CD4-positive, alpha-beta T cell treated with Interleukin-4 for 1 hour (primary cell): ENCODE data around the gene RBBP8NL.

Source experiments
- DNase-seq, 2 donors: peaks; one replicate each; pipeline ENCODE4 v3.0.0-alpha.2; 2020 to 2022

The RBBP8NL gene

DNA sequence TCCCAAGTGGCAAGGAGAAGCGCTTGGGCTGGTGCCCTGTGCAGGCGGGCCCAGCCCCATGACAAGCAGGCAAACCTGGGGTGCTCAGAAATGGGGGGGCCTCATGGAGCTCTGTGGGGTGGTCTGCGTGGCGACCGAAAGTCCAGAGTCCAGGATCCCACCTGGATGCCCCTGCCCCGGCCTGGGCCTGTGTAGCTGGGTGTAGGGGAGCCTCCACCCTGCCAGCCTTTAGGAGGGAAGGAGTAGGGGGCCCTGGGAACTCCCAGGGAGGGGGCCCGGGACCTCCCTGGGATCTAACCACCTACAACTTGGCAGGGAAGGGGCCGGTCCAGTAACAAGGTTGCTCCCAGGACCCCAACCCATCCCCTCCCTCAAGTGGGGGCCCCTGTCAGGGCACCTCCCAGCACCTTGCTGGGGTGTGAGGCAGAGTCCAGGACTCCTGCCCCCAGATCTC lies 55.7 kb downstream of the RBBP8NL start:
- no peak for DNase-seq

DNA sequence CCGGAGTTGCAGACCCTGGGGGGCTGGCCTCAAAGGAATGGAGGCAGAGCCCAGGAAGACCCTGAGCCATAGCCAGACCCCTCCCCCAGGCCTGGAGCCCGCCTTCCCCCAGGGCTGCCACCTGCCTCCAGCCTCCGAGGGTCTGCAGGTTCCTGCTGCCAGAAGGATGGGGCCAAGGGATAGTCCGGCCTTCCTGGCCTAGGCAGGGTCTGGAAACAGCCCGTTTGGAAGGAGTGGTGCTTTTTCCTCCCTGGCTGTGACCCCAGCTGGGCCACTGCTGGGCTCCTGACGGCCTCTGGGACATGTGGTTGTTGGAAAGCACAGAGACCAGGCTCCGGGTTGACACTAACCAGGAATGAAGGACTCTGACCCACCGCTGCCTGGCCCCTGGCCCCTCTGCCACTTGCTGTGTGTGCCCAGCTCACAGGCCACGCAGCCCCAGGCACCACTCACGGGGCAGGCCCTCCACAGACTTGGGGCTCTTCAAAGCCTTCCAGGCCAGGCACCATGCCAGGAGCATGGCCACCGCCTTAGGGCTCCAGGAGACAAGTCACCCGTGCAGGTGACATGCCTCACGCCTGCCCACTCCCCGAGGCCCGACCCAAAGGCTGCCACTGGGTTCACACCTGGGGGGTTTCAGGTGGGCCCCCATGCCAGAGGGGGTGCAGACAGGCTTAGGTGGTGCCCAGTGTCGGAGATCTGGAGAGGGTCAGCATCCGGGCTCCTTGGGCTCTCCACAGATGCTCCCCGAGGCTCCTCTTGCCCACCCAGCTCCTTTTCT lies 56.3 kb downstream of the RBBP8NL start:
- no peak for DNase-seq

DNA sequence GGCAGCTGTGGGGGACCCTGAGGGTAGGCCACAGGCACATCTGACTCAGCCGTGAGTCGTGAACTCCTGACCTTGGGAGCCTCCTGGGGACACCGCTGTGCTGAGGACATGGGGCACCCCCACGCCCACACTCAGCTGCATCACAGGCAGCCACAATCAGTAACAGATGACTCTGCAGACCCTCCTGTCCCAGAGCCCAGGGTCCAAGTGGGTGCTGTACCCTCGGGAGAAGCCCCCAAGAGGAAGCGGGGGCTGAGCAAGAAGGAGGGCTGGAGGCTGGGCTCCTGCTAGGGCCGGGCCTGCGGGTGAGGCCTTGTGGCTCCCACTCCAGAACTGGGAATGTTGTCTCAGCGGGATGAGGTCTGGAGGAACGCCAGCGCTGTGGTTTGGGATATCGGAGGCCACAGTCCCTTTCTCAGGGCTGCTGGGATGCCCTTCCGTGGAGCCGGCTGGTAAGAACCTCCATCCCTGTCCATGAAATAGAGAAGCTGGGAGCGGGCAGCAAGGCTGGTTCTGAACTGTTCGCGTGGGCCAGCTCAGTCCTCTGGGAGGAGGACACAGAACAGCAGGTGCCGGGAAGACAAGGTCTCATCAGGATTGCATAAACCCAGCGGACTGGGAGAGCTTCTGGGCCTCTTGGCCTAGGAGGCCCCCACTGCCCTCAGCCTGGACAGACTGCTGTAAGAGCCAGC lies 57.1 kb downstream of the RBBP8NL start:
- no peak for DNase-seq

DNA sequence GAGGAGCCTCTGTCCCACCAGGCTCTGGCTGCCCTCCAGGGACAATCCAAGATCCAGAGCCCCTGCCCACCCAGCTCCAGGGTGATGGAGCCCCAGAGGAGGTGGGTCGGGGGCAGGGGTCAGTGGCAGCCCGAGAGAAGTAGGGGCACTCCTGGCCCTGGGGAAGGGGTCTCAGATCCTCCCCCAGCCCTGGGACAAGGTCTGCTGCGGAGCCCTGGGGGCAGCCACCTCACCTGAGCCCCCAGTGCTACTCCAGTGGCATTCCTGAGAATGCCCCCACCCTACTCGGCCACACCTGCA lies 57.6 kb downstream of the RBBP8NL start:
- no peak for DNase-seq

DNA sequence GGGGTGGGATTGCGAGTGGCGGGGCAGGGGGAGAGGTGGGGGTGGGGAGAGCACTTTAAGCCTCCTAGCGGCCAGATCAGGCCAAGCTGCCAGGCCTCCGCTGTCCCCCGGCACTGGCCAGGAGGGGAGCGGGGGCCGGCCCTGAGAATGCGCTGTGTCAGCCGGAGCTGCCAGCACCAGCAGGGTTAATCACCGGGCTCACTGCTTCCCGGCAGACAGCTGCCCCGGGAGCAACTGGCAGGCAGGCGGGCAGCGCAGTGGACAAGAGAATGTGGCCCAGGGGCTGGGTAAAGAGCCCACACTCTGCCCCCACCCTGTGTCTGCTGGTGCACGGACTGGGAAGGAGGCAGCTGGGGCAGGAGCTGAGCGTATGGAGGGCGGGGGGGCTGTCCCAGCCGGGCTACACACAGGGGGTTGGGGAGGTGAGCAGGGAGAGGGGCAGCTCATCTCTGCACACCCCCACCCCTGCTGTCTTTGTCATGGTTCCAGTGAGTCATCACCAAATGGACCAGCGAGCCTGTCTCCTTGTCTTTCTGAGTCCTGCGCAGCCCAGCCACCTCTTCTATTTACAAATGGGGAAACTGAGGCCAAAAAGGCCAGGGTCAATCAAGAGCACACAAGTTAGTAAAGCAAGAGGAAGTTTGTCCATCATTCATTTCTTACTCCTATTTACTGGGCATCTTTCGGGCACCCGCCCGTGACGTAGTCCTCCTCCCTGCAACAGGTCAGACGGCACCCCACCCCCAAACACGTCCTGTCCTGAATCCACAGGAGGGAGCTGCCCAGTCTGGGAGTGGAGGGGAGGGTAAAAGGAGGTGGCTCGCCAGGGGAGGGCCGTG lies 58.1 kb downstream of the RBBP8NL start:
- DNase-seq: no peak

DNA sequence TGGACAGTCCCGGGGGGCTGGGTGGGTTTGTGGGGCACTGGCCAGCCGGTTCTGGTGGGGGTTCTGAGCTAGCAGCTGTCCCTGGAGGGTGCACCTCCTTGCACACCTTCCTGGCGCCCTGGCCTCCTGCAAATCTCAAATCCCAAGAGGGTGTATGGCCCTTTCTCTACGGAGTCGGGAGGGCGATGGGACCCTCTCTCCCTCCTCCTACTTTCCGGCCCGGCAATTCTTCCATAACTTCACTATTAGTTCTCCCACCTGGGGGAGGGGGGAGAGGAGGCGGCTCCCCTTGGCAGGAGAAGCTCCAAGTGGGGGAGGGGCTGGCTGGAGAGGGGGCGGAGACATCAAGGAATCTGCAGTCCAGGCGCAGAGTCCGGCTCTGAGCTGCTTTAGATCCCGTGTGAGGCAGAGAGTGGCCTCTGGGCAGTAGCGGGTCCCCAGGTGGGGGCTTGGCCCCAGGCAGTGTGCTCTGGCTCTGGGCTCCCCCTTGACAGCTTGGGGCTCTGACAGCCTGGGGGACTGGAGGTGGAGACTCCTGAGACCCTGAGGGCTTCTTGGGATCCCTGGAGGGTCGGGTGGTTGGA lies 58.9 kb downstream of the RBBP8NL start:
- no peak for DNase-seq

DNA sequence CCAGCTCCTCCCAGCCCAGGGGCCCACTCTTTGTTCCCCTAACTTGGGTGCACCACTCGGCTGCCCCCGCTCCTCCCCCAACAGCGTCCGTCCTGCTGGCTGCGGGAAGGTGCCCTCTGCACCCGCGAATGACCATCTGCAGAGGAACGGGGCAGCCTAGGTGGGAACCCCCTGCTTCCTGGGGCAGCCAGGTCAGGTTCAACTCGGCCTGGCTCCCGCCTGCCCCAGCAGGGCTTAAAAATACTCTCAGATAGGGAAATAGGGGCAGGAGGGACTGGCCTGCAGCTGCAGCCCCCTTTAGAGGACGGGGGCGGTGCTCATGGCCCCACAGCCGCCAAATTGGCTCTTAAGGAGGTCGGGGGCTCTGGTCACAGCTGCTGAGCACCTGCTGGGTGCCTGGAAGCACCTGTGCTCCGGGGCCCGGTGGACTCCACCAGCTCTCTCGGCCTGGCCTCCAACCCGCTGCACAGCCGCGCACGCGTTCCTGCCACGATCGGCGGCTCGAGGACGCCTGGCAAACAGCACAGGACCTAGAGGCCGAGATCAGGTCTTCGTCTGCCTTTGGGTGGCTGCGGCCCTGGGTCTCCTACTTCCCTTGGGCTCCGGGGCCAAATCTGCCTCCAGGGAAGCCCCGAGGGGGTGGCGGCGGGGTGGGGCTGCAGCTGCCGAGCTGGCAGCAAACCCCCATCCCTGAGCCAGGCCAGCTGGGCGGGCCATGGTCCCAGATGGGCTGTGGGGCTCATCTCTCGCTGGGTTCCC lies 59.5 kb downstream of the RBBP8NL start:
- no peak for DNase-seq

DNA sequence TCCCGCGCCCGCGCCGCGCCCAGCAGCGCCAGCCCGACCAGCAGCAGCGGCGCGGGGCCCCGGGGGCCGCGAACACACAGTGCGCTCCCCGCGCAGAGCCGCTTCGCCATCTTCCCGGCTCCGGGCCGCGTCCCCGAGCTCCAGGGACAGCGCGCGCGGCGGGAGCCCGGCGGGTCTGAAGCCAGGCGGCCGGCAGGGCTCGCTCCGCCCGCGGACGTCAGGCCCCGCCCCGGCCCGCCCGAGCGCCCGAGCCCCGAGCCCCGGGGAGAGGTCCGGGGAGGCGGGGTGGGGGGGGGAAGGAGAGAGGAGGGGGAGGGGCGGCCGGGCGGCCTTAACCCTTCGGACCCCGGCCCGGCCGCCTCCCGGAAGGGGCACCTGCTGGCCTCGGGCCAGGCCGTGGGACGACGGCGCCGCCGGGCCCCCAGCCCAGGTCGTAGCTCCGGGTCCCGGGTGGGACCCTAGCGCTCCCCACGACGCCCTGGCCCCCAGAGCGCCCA lies 60.2 kb downstream of the RBBP8NL start, which contains the start of gene LAMA5:
Gene LAMA5, minus strand, starts transcription at position 177 of the 497 bp plus-strand sequence. Its CDS starts 67 bp downstream, at position 110.
- DNase-seq: no peak

DNA sequence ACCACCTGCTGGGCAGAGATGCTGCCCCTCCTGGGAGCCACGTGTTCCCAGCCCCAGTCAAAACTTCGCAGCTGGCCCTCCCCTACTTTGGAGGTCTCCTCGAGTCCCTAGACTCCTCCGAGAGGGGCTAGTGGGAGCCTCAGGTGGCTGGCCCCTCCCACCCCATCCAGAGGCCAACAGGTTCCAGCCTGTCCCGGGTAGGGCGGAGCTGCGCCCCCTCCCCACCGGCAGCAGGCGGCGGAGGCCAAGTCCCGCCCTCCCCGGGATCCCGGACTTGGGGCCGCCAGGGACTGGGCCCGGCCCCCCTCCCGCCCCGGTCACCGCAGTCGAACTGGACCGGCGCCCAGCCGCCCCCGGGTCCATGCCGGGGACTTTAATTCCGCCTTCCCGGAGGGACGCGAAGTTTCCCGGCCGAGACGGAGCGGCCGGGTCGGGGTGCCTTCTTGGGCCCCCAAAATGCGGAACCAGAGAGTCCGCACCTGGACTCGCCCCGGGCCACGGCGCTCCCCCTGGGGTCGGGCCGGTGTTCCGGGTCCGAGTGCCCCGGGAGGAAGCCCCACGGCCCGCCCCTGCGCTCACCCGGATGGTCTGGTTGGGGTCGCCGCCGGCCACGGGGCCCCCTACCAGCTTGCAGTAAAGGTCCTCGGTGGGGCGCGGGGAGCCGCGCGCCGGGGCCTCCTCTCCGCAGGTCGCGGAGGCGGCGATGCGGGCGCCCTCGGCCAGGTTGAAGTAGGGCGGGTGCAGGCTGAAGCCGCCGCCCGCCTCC lies 60.8 kb downstream of the RBBP8NL start:
- no peak for DNase-seq

DNA sequence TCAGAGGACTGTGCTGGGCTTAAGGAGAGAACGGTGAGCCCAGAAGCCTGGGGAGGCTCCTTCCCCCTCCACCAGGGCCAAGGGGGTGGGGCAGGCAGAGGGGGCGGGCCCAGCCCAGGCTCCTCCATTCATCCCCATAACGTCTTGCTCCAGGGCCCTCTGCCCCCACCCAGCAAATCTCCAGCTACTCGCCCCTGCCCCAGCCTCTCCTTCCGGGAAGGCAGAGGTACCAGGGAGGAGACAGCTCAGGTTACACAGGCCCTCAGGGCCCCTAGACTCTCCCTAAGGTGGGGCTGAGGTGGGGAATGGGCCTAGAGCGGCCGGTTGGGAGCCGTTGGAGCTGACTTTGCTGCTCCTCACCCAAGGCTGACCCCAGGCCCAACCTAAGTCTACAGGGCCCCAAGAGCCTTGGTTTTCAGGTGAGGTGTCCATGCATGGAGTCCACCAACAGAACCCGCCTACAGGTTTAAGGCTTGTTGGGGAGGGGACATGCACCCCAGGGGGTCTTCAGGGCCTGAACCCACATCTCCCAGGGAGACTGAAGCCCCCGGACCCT lies 61.4 kb downstream of the RBBP8NL start:
- DNase-seq: no peak

DNA sequence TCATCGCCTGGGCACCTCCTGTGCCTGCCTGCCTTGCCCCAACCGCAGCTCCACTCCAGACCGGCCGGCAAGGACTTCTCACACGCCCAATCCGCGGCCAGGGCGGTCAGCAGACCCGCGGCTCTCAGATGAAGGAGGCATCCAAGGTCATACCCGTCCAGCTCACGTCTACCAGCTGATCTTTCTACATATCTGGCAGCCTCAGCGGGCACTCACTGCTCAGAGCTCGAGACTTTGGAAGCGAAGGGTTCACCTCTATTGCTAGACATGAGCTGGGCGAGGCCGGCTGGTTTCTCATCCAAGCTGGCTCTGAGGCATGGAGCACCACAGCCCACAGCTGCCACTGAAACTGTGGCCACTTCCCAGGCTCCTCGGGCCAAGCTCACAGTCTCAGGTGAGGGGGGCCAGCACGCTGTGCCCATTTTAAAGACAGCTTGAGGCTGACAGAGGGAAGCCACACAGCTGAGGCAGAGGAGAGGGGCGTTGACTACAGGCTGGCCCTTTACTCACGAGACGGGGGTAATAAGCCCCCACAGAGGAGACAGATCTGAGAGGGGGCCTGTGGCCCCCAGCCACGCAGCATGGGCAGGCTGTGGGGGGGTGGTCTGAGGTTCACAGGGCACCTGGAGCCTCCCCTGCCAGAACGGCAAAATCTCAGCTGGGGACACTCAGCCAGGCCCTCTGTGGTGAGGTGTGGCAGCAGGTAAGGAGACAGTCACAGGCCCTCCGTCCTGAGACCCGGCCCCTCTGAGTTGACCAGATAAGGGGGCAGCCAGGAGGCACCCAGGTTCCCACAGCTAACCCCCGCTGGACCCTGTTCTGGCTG lies 62.2 kb downstream of the RBBP8NL start:
- no peak for DNase-seq

DNA sequence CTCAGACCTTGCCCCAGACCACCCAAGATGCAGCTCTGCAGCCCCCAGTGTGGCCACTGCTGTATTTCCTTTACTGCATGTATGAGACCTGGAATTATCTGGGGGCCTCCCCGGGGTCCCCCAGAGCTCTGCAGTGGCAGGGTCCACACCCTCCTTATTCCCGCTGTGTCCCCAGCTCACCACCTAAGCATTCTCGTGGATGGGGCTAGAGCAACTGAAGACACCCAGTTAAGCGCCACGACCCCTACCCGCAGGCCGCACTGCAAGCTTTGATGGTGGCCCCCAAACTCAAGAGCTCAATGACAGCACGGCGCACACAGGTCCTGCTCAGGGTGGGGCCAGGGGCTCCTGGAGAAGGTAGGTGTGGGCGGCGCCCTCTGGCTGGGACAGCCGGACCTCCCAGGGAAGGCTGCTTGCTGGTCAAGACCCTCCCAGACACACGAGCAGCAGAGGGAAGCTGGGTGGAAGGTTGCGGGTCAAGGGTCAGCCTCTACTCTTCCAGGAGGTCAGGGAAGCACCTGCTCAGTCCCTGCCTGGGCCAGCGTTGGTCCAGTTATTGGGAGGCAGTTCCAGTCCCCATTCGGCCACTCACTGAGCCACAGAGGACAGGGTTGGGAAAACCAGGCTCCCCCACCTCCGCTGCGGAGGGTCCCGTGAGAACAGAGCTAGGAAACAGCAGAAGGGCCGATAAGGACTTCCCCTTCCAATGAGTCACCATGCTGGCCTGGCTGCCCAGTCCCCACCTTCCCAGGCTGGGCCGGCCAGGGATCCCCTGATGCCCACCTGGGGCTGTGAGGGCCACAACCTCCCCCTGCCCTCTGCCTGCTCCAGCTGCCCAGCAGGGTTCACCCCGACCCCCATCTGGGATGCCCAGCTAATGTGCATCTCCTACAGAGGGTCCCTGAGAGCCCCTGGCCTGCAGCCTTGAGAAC lies 63.2 kb downstream of the RBBP8NL start:
- DNase-seq: no peak

DNA sequence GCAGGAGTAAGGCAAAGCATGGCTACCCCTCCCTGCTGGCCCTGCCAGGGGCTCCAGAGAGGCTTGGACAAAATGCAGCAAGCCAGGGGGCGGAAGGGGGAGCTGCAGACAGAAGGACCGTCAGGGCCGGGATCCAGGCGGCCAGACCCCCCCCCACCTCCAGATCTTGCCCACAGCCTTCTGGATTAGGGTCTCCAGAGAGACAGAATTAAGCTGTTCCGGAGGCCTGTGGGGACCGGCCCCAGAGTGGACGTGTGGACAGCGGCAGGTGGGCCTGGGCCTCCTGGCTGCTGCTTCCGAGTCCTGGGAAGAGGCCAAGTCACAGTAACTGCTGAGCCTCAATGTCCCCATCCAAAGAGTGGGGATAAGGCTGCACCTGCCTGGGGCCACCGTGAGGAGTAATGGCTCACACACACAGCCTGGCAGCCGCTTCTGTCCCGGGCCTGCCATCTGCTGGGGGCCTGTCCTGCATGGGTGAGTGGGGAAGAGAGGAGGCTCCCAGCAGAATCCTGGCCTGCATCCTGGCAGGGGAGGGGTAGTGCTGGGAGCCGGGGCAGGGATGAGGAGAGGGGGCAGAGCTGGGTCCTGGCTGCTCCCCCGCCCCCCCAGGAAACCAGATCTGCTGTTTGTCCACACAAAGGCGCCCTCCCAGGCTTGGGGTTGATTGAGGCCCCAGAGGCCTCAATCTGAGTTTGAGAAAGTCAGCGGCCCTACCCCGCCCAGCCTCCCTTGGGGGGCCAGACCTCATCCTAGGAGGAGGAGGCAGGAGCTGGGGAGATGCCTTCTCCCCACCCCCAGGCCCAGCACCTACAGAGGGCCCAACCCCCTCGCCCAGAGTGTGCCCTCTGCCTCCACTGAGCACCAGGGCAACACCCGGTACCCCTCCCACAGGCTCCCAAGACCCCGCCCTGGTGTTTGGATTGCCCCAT lies 64.1 kb downstream of the RBBP8NL start:
- no peak for DNase-seq

DNA sequence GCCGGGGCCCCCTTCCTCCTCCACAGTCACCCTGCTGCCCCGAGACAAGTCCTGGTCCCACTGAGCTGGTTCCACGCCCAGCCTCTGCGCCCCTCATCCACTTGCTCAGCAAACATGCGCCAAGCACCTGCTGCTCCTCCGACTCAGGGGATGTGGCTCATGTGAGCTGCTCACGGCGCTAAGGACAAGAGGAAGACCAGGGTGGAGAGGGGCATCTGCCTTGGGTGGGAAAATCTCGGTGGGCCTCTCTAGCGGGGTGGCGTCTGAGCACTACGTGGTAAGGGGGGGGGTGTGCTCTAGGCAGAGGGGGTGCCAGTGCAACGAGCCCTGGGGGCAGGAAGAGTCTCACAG lies 64.8 kb downstream of the RBBP8NL start:
- DNase-seq: no peak

DNA sequence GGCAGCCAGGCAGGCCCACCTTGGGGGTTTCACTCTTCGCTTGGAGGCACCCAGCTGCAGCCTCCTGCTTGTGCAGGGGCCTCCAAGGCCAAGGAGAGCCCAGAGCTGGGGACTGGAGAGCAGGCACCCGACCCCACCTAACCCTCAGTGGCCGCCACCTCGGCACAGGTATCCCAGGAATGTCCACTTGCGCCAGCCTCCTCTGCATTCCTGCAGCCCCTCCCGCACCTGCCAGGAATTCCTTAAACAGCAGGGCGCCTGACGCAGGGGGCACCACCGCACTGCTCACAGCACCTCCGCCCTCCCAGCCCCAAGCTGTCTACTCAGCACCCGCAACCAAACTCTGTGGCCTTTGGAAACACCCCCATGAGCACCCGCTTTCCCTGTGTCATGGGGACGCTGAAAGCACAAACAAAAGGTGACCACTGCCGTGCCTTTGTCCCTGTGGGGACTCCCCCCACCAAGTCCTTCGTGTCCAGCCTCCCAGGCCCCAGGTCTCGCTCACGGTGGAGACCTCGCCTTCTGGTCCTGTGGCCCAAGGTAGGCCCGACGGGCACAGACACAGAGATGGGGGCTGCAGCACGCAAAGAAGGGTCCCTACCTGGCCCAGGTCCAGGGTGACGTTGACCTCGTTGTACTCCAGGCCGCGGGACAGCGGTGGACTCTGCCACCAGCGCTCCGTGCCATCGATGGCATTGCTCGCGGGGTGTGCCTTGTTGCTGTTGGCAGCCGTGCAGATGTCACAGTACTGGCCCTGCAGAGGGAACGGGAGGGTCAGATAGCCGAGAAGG lies 65.3 kb downstream of the RBBP8NL start:
- DNase-seq: no peak

DNA sequence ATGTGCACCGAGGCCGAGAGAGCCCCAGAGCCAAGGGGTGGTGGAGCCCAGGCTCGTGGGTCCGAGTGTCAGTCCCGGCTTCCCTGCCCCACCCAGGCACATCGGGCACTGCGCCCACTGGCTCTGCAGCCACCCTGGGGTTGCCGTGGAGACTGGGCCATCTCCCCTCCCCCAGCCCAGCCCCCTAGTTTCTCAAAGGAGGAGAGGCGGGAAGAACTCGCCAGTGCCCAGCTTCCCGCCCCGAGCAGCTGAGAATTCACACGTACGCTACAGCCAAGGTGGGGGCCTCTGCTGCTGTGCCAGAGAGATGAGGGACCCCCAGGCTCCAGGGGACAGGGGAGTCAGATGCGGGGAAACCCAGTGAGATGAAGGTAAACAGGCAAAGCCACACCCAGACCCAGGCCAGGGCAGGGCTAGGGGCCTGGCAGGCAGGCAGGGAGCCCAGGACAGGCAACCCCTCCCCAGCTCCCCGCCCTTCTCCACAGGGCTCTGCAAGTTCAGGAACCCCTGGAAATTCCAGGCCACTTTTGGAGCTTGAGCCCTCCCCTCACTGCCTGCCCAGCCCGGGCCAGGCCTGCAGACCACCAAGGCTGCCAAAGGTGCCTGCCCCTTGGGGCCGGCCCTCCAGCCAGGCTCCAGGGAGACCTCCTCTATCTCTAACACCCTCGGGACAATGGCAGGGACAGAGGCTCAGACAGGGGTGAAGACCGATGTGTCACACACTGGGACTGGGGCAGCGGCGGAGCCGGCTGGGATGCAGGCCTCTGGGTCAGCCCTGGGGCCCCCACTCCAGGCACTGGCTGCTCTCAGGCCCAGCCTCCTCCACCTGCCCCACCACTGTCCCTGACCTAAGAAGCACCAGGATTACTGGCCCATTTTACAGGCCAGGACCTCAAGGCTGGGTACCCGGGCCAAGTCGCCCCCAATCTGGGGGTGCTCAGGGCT lies 66.2 kb downstream of the RBBP8NL start:
- DNase-seq: no peak
